ENCODE results near the gene RAB27A.

The RAB27A gene

DNA sequence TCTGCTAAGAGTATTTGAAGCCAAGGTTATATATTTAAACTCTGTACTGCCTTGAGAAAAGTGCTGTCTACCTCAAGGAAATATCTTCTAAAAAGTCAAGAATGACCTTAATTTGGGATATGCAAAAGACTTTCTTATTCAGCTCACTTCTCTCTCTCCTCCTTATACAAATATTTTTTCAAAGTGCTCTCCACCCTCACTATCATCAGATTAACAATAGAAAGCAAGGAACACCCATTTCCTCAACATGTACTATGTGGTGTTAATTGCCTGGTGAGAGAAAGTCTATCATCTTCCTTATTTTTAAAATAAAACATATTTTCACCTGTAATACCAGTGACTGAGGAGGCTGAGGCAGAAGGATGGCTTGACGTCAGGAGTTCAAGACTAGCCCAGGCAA lies 48.4 kb downstream of the RAB27A start:
- Histone ChIP-seq H3K4me3 (ENCODE audit: low read length) (no peak overlapping the region), H3K36me3 (ENCODE audit: control insufficient read depth, insufficient read depth, low read length) (no peaks in the 10 kb centered on the region), H3K27ac (ENCODE audit: low read depth, low read length) (no peak overlapping the region), H3K4me1 (ENCODE audit: control insufficient read depth, insufficient read depth, low read length) (no peaks in the 10 kb centered on the region), H3K27me3 (ENCODE audit: control insufficient read depth, insufficient read depth, low read length) (no peaks in the 10 kb centered on the region), H3K9ac (ENCODE audit: low read length) (no peak overlapping the region)

DNA sequence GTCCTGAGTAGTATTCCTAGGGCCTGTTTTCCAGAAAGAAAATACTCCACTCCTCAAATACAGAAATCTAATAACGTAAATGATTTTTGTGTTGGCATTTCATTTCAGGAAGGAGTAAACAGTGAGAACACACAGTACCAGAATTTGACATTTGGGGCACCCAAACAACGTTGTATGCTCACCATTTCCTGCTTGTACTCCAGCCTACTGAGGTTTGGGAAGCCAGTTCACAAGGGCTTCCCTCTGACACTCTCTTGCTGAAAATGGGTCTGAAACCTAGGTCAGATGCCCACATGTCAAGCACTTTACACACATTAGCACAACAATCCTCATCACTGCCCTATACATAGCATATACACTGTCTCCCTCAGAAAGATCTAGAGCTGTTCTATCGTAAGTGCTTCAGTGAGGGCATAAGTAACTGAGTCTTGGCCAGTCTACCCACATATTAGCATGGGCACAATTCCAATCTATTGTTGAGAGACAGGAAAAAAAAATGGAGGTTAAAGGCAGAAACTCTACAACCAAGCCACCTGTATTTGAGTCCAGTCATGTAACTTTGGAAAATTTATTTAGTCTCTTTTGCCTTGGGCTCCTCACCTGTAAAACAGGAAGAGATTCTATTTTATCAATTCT lies 49.4 kb downstream of the RAB27A start:
- Histone ChIP-seq H3K27ac (ENCODE audit: low read depth, low read length) (no peak overlapping the region), H3K4me1 (ENCODE audit: control insufficient read depth, insufficient read depth, low read length) (no peaks in the 10 kb centered on the region), H3K4me3 (ENCODE audit: low read length) (no peak overlapping the region), H3K27me3 (ENCODE audit: control insufficient read depth, insufficient read depth, low read length) (no peaks in the 10 kb centered on the region), H3K9ac (ENCODE audit: low read length) (no peak overlapping the region), H3K36me3 (ENCODE audit: control insufficient read depth, insufficient read depth, low read length) (no peaks in the 10 kb centered on the region)

- Histone ChIP-seq H3K9ac (ENCODE audit: low read length) (no peak overlapping the region), H3K27ac (ENCODE audit: low read depth, low read length) (no peak overlapping the region), H3K4me1 (ENCODE audit: control insufficient read depth, insufficient read depth, low read length) (no peaks in the 10 kb centered on the region), H3K27me3 (ENCODE audit: control insufficient read depth, insufficient read depth, low read length) (no peaks in the 10 kb centered on the region), H3K4me3 (ENCODE audit: low read length) (no peak overlapping the region), H3K36me3 (ENCODE audit: control insufficient read depth, insufficient read depth, low read length) (no peaks in the 10 kb centered on the region)
Observed at GRCh38 chr15:55239440-55240124, 50.0 kb downstream of the RAB27A start.

DNA sequence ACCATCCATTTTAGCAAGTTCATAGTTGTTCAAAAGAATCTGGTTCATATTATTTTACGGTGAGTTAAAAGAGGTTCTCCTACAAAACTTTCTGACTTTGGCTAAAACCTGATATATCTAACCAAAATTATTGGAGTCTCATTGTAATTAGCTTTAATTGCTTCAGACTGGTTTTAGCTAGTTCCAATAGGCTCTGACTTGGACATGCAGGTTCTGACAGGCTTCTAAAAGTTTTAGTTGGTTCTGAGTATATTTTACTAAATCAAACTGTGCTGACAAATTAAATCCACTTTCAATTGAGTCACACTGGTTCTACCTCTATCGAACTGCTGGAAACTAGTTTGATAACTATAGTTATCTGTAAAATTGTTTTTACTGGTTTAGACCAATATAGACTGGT lies 50.7 kb downstream of the RAB27A start:
- H3K4me3 ChIP-seq (ENCODE audit: low read length): no peak overlapping the region
- H3K27me3 ChIP-seq (ENCODE audit: control insufficient read depth, insufficient read depth, low read length): no peaks in the 10 kb centered on the region
- no peak overlapping the region for H3K9ac ChIP-seq (ENCODE audit: low read length)
- no peaks in the 10 kb centered on the region for H3K4me1 ChIP-seq (ENCODE audit: control insufficient read depth, insufficient read depth, low read length)
- no peaks in the 10 kb centered on the region for H3K36me3 ChIP-seq (ENCODE audit: control insufficient read depth, insufficient read depth, low read length)
- no peak overlapping the region for H3K27ac ChIP-seq (ENCODE audit: low read depth, low read length)

GRCh38 chr15:55237219-55238130 lies 52.1 kb downstream of the RAB27A start:
- no peak overlapping the region for H3K27ac ChIP-seq (ENCODE audit: low read depth, low read length)
- H3K36me3 ChIP-seq (ENCODE audit: control insufficient read depth, insufficient read depth, low read length): no peaks in the 10 kb centered on the region
- no peaks in the 10 kb centered on the region for H3K4me1 ChIP-seq (ENCODE audit: control insufficient read depth, insufficient read depth, low read length)
- no peak overlapping the region for H3K9ac ChIP-seq (ENCODE audit: low read length)
- no peaks in the 10 kb centered on the region for H3K27me3 ChIP-seq (ENCODE audit: control insufficient read depth, insufficient read depth, low read length)
- H3K4me3 ChIP-seq (ENCODE audit: low read length): no peak overlapping the region

GRCh38 chr15:55235546-55236036 lies 54.0 kb downstream of the RAB27A start:
- Histone ChIP-seq H3K4me3 (ENCODE audit: low read length) (no peak overlapping the region), H3K36me3 (ENCODE audit: control insufficient read depth, insufficient read depth, low read length) (no peaks in the 10 kb centered on the region), H3K9ac (ENCODE audit: low read length) (no peak overlapping the region), H3K27me3 (ENCODE audit: control insufficient read depth, insufficient read depth, low read length) (no peaks in the 10 kb centered on the region), H3K27ac (ENCODE audit: low read depth, low read length) (no peak overlapping the region), H3K4me1 (ENCODE audit: control insufficient read depth, insufficient read depth, low read length) (no peaks in the 10 kb centered on the region)

DNA sequence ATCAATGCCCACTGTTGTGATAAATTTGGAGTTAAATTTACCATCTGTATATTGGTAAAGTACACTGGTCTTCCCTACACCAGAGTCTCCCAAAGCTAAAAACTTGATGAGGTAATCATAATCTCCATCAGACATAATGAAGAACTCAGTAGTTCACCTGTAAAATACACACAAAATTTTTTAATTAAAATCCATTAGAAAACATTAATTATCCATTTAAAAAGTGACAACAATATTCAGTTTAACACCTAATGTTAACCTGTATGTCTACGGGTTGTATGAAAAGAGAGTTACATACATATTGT lies 54.9 kb downstream of the RAB27A start:
- H3K4me3 ChIP-seq (ENCODE audit: low read length): no peak overlapping the region
- no peak overlapping the region for H3K27ac ChIP-seq (ENCODE audit: low read depth, low read length)
- H3K36me3 ChIP-seq (ENCODE audit: control insufficient read depth, insufficient read depth, low read length): no peaks in the 10 kb centered on the region
- H3K9ac ChIP-seq (ENCODE audit: low read length): no peak overlapping the region
- H3K4me1 ChIP-seq (ENCODE audit: control insufficient read depth, insufficient read depth, low read length): no peaks in the 10 kb centered on the region
- H3K27me3 ChIP-seq (ENCODE audit: control insufficient read depth, insufficient read depth, low read length): no peaks in the 10 kb centered on the region

DNA sequence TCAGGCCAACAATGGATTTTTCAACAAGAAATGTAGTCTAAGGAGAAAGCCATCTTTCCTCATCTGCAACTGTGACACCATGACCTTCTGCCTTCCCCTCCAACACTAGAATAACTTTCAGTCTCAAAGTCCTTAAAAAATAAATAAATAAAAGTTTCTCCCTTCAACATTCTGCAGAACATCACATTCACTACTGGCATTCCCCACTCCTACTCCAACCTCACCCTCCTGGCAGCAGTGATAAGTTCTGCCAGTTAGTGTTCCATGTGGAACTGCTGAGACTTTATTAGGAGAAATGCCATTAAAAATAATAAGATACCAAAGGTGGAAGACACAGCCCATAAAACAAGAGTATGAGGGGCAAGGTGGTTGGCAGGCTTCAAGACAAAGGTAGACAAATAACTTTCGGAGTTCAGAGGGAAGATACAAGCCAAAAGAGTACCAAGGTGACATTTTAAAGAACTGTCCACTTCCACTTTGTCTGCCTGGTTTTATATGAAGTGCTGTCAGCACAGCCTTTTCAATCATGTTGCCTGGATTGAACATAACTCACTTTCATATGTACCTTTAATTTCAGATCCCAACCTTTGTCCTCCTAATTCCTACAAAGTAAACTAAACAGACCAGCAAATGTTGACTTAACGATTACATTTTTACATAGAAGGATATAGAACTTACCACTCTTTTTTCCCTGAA lies 55.4 kb downstream of the RAB27A start:
- no peak overlapping the region for H3K27ac ChIP-seq (ENCODE audit: low read depth, low read length)
- no peak overlapping the region for H3K9ac ChIP-seq (ENCODE audit: low read length)
- H3K4me1 ChIP-seq (ENCODE audit: control insufficient read depth, insufficient read depth, low read length): no peaks in the 10 kb centered on the region
- H3K27me3 ChIP-seq (ENCODE audit: control insufficient read depth, insufficient read depth, low read length): no peaks in the 10 kb centered on the region
- H3K36me3 ChIP-seq (ENCODE audit: control insufficient read depth, insufficient read depth, low read length): no peaks in the 10 kb centered on the region
- H3K4me3 ChIP-seq (ENCODE audit: low read length): no peak overlapping the region

- H3K36me3 ChIP-seq (ENCODE audit: control insufficient read depth, insufficient read depth, low read length): no peaks in the 10 kb centered on the region
- H3K27ac ChIP-seq (ENCODE audit: low read depth, low read length): no peak overlapping the region
Observed at GRCh38 chr15:55231455-55231854, 58.2 kb downstream of the RAB27A start.

GRCh38 chr15:55230953-55231352 lies 58.7 kb downstream of the RAB27A start:
- Histone ChIP-seq H3K27me3 (ENCODE audit: control insufficient read depth, insufficient read depth, low read length) (no peaks in the 10 kb centered on the region), H3K9ac (ENCODE audit: low read length) (no peak overlapping the region), H3K36me3 (ENCODE audit: control insufficient read depth, insufficient read depth, low read length) (no peaks in the 10 kb centered on the region), H3K27ac (ENCODE audit: low read depth, low read length) (no peak overlapping the region), H3K4me3 (ENCODE audit: low read length) (no peak overlapping the region), H3K4me1 (ENCODE audit: control insufficient read depth, insufficient read depth, low read length) (no peaks in the 10 kb centered on the region)

More at GRCh38 chr15:55231455-55231854, 58.2 kb downstream of the RAB27A start:
- H3K9ac ChIP-seq (ENCODE audit: low read length): no peak overlapping the region
- H3K4me1 ChIP-seq (ENCODE audit: control insufficient read depth, insufficient read depth, low read length): no peaks in the 10 kb centered on the region
- H3K4me3 ChIP-seq (ENCODE audit: low read length): no peak overlapping the region
- no peaks in the 10 kb centered on the region for H3K27me3 ChIP-seq (ENCODE audit: control insufficient read depth, insufficient read depth, low read length)

DNA sequence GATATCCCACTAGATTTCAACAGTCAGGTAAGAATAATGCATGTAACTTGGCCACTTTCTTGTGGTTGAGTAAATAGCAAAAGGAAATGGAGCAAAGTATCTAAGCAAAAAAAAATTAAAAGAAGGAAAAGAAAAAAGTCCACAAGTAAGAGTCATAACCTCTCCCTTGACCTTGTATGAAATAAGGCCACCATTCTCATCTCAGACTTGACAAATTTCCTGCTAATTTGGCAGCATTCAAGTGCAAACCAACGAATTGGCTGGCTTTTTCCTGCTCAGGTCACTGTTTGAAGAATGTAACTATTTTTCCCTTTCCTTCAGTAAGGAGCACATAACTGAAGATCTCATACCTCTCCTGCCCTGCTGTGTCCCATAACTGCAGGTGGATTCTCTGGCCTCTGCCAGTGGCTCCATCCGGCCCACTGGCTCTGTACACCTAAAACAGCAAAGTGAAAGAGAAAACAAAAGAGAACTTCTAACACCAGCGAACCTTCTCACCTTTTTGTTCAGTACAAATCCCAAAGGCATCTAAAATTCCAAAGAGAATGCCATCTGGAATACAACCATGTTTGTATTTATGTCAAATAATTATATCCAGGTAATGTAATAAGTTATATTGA lies 59.5 kb downstream of the RAB27A start:
- no peaks in the 10 kb centered on the region for H3K4me1 ChIP-seq (ENCODE audit: control insufficient read depth, insufficient read depth, low read length)
- no peaks in the 10 kb centered on the region for H3K36me3 ChIP-seq (ENCODE audit: control insufficient read depth, insufficient read depth, low read length)
- no peak overlapping the region for H3K27ac ChIP-seq (ENCODE audit: low read depth, low read length)
- H3K9ac ChIP-seq (ENCODE audit: low read length): no peak overlapping the region
- H3K4me3 ChIP-seq (ENCODE audit: low read length): no peak overlapping the region
- H3K27me3 ChIP-seq (ENCODE audit: control insufficient read depth, insufficient read depth, low read length): no peaks in the 10 kb centered on the region

GRCh38 chr15:55226127-55226526 lies 63.5 kb downstream of the RAB27A start:
- Histone ChIP-seq H3K36me3 (ENCODE audit: control insufficient read depth, insufficient read depth, low read length) (peaks cover 3% of the 10 kb centered on the region), H3K4me1 (ENCODE audit: control insufficient read depth, insufficient read depth, low read length) (no peaks in the 10 kb centered on the region), H3K9ac (ENCODE audit: low read length) (no peak overlapping the region), H3K4me3 (ENCODE audit: low read length) (no peak overlapping the region), H3K27me3 (ENCODE audit: control insufficient read depth, insufficient read depth, low read length) (no peaks in the 10 kb centered on the region), H3K27ac (ENCODE audit: low read depth, low read length) (no peak overlapping the region)
